Left forelimb (tissue), 1 donor: ENCODE data around the gene PTPRE.

Experiments used
- DNase-seq: peaks from one replicate; pipeline ENCODE4 v3.0.0-alpha.2; 2018; ENCODE audit warnings: low spot score

The PTPRE gene

DNA sequence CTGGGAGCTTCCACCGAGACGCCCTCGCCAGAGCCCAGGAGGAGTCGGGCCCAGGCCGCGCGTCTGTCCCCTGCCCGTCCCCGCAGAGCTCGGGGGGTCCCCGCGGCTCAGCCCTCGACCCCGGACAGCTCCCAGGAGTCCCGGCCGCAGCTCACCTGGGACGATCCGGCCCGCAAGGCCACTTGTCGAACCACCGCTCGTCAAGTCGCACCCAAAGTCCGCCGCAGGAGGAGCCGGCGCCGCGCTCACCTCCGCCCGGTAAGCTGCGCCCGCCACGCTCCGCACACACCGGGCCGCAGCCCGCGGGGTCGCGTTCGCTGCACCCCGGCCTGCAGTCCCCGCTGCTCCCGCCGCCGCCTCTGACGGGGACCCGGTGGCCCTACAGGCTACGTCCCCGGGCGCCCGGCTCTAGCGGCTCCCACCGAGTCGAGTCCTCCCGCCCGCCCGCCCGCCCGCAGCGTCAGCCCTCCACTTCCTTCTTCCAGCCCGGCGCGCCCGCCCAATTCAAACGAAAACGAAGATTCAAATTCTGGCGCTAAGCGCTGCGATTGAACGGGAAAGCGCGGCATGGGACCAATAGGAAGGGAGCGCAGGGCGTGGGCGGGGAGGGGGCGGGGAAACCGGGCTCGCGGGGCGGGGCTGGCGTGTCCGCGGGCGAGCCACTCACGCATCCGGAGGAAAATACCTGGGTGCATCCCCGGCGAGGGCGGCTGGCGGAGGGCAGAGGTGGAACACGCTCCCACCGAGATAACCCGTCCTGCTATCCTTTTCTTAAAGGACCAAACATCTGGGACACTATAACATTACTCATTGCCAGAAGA is 219.3 kb downstream of the PTPRE start, which contains the start of gene MKI67:
Gene MKI67 (minus strand): TSS at position 480 of the 821 bp plus-strand sequence. CDS start 756 bp downstream, outside the sequence.
- peak; percentile 93 for DNase-seq

- DNase-seq: no peak
These were observed 221.7 kb downstream of the PTPRE start for GRCh38 chr10:128128582-128128981.

DNA sequence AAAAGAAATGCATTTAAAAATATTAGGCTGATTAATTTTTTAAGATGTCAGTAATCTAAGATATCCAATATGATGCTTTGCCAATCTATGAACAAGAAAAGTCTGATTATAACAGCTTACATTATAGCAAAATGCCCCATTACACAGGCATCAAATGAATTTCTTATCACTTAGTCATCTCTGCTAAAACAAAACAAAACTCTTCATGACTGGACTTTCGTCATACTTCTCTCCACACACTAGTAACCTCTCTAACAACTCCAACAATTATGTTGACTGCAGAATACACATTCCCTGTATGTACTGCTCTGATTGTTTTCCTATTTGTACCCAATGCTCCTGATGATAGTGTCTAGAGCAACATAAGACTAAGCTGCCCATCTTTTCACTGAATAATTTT is 223.1 kb downstream of the PTPRE start:
- no peak for DNase-seq
